Thoracic aorta (tissue), 2 donors: ENCODE results near the gene GPC6. TPM values are rescaled to one million over a fixed set of nuclear protein-coding genes. Genes with fewer than 3 reads are reported as not detected.

Experiments used
- ATAC-seq: fragments of 150-250 bp; one replicate; pipeline ENCODE4 v1.8.0; 2017; ENCODE audit warnings: low read depth; ENCODE audit not compliant: insufficient number of reproducible peaks, low FRiP score
- DNase-seq: peaks from one replicate; pipeline ENCODE4 v3.0.0-alpha.2; 2020; ENCODE audit warnings: low spot score
- H3K27ac ChIP-seq, 2 donors: fragments of 200-600 bp; sonication (generic); 1 replicate in 1 of 2; 2 replicates in 1 of 2; pipeline ENCODE4 v1.5.1; 2016; ENCODE audit warnings: mild to moderate bottlenecking in 2 of 2, moderate library complexity in 2 of 2
- H3K27me3 ChIP-seq: fragments of 200-600 bp; sonication (generic); replicated peaks from 2 replicates; pipeline ENCODE4 v1.6.0; 2016; ENCODE audit warnings: mild to moderate bottlenecking; ENCODE audit not compliant: insufficient read depth
- H3K36me3 ChIP-seq: fragments of 200-600 bp; sonication (generic); one replicate; pipeline ENCODE4 v1.5.1; 2016
- H3K4me1 ChIP-seq, 2 donors: fragments of 200-600 bp; sonication (generic); 1 replicate in 1 of 2; 2 replicates in 1 of 2; pipeline versions ENCODE4 v1.5.1 to v1.6.0; 2016; ENCODE audit warnings: low read depth in 2 of 2, mild to moderate bottlenecking in 1 of 2; ENCODE audit not compliant: control insufficient read depth in 1 of 2
- H3K4me3 ChIP-seq: fragments of 200-600 bp; sonication (generic); 2 replicates; pipeline ENCODE4 v1.5.1; 2016; ENCODE audit warnings: mild to moderate bottlenecking
- H3K9me3 ChIP-seq: fragments of 200-600 bp; sonication (generic); 2 replicates; pipeline ENCODE4 v1.5.1; 2016
- total RNA-seq, 2 donors: library from RNA; depleted of rRNA; stranded (reverse); fragments of >200 nt; gene quantifications; one replicate each; pipeline versions ENCODE4 v1.1.0 to v1.2.3, GENCODE V29; 2016
- TF ChIP-seq, protein P1 (sequence below): fragments of 200-600 bp; sonication (generic); IDR thresholded peaks from one replicate; pipeline ENCODE4 v1.5.1; 2019; ENCODE audit warnings: antibody characterized with exemption

Gene GPC6
- total RNA-seq, 2 donors from 2014 or later, result 34.9 to 56.4 TPM

DNA sequence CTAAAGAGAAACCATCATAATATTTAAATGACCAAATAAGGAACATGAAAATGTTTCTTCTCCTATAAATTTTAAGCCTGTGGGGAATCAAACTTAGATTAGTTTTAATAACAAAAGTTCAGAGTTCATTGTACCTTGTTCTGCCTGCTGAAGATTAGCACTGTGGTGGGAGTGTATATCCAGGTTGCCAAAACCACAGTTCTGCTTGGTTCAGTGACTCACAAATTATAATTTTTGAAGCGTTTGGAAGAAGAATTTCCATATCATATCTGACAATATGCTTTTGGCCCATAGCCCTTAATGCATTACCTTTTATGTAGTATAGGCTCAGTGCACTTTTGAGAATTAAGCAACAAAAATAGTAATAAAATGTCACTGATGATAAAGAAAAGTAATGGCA is 545.2 kb downstream of the GPC6 start:
- TF ChIP-seq, protein P1, sequence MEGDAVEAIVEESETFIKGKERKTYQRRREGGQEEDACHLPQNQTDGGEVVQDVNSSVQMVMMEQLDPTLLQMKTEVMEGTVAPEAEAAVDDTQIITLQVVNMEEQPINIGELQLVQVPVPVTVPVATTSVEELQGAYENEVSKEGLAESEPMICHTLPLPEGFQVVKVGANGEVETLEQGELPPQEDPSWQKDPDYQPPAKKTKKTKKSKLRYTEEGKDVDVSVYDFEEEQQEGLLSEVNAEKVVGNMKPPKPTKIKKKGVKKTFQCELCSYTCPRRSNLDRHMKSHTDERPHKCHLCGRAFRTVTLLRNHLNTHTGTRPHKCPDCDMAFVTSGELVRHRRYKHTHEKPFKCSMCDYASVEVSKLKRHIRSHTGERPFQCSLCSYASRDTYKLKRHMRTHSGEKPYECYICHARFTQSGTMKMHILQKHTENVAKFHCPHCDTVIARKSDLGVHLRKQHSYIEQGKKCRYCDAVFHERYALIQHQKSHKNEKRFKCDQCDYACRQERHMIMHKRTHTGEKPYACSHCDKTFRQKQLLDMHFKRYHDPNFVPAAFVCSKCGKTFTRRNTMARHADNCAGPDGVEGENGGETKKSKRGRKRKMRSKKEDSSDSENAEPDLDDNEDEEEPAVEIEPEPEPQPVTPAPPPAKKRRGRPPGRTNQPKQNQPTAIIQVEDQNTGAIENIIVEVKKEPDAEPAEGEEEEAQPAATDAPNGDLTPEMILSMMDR, result no peak
- H3K36me3 ChIP-seq, result no peaks in the 10 kb centered on the region
- ATAC-seq (no peak), DNase-seq (no peak)
- H3K4me1 ChIP-seq, result peaks cover 33 to 61% of the 10 kb centered on the region in 2 donors
- H3K4me3 ChIP-seq, result no peak overlapping the region
- H3K27ac ChIP-seq, result no peak overlapping the region
- H3K9me3 ChIP-seq, result no peaks in the 10 kb centered on the region
- H3K27me3 ChIP-seq, result no peaks in the 10 kb centered on the region

DNA sequence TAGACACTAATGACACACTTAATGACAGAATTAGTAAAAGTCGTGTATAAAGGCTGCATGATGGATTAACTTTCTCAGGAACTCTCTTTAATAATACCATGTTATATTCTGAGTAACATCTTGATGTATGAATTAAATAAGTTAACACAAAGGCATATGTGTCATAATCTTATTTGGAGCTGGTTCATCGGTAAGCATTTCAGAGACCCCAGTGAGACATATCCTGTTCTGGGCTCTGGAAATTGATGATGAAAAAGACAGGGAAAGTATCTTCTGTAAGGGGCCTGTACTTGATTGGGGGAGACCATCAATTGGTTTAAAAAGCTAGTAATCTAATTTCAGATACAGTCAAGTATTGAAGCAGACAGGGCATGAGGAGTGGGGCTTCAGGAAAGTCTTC is 547.9 kb downstream of the GPC6 start:
- Histone ChIP-seq H3K4me1 (peaks cover 32 to 56% of the 10 kb centered on the region in 2 donors), H3K9me3 (no peaks in the 10 kb centered on the region), H3K36me3 (no peaks in the 10 kb centered on the region), H3K27ac (peak overlapping the region in 1 of 2 donors; percentile 57), H3K4me3 (no peak overlapping the region), H3K27me3 (no peaks in the 10 kb centered on the region)
- TF ChIP-seq, protein P1, result no peak
- no peak for DNase-seq
- no peak for ATAC-seq

DNA sequence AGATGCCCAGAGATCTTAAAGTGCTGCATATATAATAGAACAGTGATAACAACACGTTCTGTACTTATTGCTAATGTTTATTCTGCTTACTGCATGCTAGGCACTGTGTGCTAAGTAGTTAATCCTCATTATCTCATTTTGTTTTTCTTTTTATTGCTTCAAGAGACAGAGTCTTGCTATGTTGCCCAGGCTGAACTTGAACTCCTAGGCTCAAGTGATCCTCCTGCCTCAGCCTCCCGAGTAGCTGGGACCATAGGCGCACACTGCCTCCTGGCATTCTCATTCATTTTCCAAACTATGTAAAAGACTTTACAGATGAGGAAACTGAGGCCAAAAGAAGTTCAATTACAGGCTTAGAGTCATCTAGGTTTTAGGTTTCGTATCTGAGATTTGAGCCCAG is 548.4 kb downstream of the GPC6 start:
- TF ChIP-seq, protein P1, result no peak
- H3K27ac ChIP-seq, result peak overlapping the region; percentile 36 to 57

DNA sequence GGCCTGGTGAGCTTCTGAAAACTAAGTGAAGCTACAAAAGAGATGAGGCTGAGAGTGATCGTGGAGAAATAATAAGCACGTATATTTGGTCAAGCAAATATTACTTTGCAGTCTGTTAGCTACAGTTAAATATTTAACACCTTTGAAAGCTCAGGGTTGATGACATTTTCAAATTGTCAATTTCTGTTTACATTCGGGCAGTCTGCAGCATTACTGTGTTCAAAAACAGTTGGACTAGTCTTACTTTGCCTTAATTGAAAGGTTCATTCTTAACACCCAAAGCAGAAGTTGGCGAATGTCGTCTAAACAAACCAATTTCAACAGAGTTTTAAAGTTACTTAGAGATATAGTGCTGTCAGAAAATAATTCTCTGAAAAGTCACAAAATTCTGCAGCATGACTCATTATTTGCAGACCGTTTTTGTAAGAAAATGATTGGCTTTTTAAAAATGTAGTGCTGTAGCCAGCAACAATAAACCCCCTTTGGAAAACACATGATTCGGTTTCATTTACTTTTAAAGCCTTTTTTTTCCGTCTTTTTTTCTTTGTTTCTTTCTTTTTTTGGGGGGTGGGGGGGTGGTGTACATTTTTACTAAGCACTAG is 549.0 kb downstream of the GPC6 start:
- Histone ChIP-seq H3K9me3 (no peaks in the 10 kb centered on the region), H3K27me3 (no peaks in the 10 kb centered on the region), H3K36me3 (no peaks in the 10 kb centered on the region), H3K4me3 (peak overlapping the region; percentile 43), H3K4me1 (peaks cover 27 to 47% of the 10 kb centered on the region in 2 donors), H3K27ac (peak overlapping the region; percentile 36 to 57)
- ATAC-seq (no peak), DNase-seq (no peak)
- TF ChIP-seq, protein P1, result no peak

More for the DNA sequence above, 548.4 kb downstream of the GPC6 start:
- H3K36me3 ChIP-seq, result no peaks in the 10 kb centered on the region
- no peaks in the 10 kb centered on the region for H3K9me3 ChIP-seq
- peak overlapping the region; percentile 43 for H3K4me3 ChIP-seq
- peaks cover 27 to 51% of the 10 kb centered on the region in 2 donors for H3K4me1 ChIP-seq
- no peak for DNase-seq
- no peaks in the 10 kb centered on the region for H3K27me3 ChIP-seq
- ATAC-seq, result no peak

DNA sequence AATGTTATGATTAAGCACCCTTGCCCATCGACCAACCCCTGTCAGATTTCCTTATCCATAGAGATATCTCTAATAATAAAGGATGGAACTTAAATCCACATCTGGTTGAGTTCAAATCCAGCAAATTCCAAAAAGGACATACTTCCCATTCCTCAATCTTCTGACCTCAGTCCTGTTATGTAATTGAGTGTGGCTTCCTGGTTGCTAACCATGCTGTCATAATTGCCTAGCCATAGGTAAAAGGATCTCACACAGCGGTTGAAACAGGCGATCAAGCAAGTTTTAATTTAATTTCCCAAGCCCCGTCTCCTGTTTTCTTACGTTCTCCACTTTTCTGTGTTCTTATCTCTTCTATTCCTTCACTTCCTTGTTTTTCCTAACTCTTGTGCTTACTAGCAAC is 550.3 kb downstream of the GPC6 start:
- Histone ChIP-seq H3K4me3 (no peak overlapping the region), H3K4me1 (peaks cover 27 to 47% of the 10 kb centered on the region in 2 donors), H3K27me3 (no peaks in the 10 kb centered on the region), H3K9me3 (no peaks in the 10 kb centered on the region), H3K36me3 (no peaks in the 10 kb centered on the region), H3K27ac (peak overlapping the region; percentile 25 to 57)
- ATAC-seq (no peak), DNase-seq (no peak)
- TF ChIP-seq, protein P1, result no peak
